Keratinocyte (primary cell): ENCODE measurements around the gene OLFM2. TPM values are rescaled to one million over a fixed set of nuclear protein-coding genes. Genes with fewer than 3 reads are reported as not detected.

ENCODE experiments used
- DNase-seq: peaks from one replicate; pipeline ENCODE4 v3.0.0-alpha.2; 2011; ENCODE audit warnings: low read depth, missing footprints, low spot score
- FAIRE-seq: peaks from 2 replicates; lab custom pipeline; 2011; peaks lifted over from hg19 to GRCh38; lab: Jason Lieb, UNC
- H2AFZ ChIP-seq: 2 replicates; pipeline ENCODE4 v1.6.0; 2012; ENCODE audit warnings: low read length, control low read depth, inconsistent platforms; ENCODE audit not compliant: control insufficient read depth
- H3K27ac ChIP-seq: 2 replicates; pipeline ENCODE4 v1.5.1; 2011; ENCODE audit warnings: low read length; ENCODE audit not compliant: control insufficient read depth, insufficient read depth
- H3K27me3 ChIP-seq: 3 replicates; pipeline ENCODE4 v1.6.0; 2011; ENCODE audit warnings: low read length; ENCODE audit not compliant: control insufficient read depth, insufficient read depth; ENCODE audit errors: extremely low read depth
- H3K36me3 ChIP-seq, 2 experiments: 2 replicates in 1 of 2; 3 replicates in 1 of 2; pipeline ENCODE4 v1.5.1; 2011; ENCODE audit warnings: low read length in 2 of 2, mild to moderate bottlenecking in 1 of 2; ENCODE audit not compliant: control insufficient read depth in 2 of 2, insufficient read depth in 2 of 2; ENCODE audit errors: extremely low read depth in 1 of 2
- H3K4me1 ChIP-seq: 3 replicates; pipeline ENCODE4 v1.5.1; 2011; ENCODE audit warnings: low read length; ENCODE audit not compliant: control insufficient read depth, insufficient read depth; ENCODE audit errors: extremely low read depth
- H3K4me2 ChIP-seq: 3 replicates; pipeline ENCODE4 v1.6.0; 2011; ENCODE audit warnings: low read depth, low read length; ENCODE audit not compliant: control insufficient read depth, insufficient read depth; ENCODE audit errors: extremely low read depth
- H3K4me3 ChIP-seq, 3 experiments: fragments of 200-600 bp in 1 of 3; sonication (generic) in 1 of 3; 2 replicates in 2 of 3; 3 replicates in 1 of 3; pipeline ENCODE4 v1.5.1; 2011 to 2016; ENCODE audit warnings: low read length in 3 of 3, mild to moderate bottlenecking in 3 of 3, control low read depth in 2 of 3, inconsistent platforms in 1 of 3, low read depth in 1 of 3, mixed read lengths in 1 of 3, mixed run types in 1 of 3, moderate library complexity in 1 of 3; ENCODE audit not compliant: control insufficient read depth in 2 of 3, insufficient read depth in 2 of 3; ENCODE audit errors: extremely low read depth in 1 of 3
- H3K79me2 ChIP-seq: 2 replicates; pipeline ENCODE4 v1.6.0; 2012; ENCODE audit warnings: low read length; ENCODE audit not compliant: control insufficient read depth, insufficient read depth
- H3K9ac ChIP-seq: 3 replicates; pipeline ENCODE4 v1.6.0; 2011; ENCODE audit warnings: low read length; ENCODE audit not compliant: control insufficient read depth, insufficient read depth; ENCODE audit errors: extremely low read depth
- H3K9me1 ChIP-seq: 3 replicates; pipeline ENCODE4 v1.6.0; 2011; ENCODE audit warnings: low read length; ENCODE audit not compliant: control insufficient read depth, insufficient read depth; ENCODE audit errors: extremely low read depth
- H3K9me3 ChIP-seq: 2 replicates; pipeline ENCODE4 v1.5.1; 2012; ENCODE audit warnings: low read depth, low read length; ENCODE audit not compliant: control insufficient read depth
- H4K20me1 ChIP-seq: 3 replicates; pipeline ENCODE4 v1.6.0; 2011; ENCODE audit warnings: low read length; ENCODE audit not compliant: control insufficient read depth, insufficient read depth; ENCODE audit errors: extremely low read depth
- EZH2 ChIP-seq: IDR thresholded peaks from one replicate; pipeline ENCODE4 v1.6.1; 2012; ENCODE audit warnings: inconsistent platforms, mild to moderate bottlenecking, low read length, moderate library complexity
- dilution Hi-C: fragments of 300-500 bp; cut with MboI; formaldehyde crosslinking; loops from one replicate; pipeline ENCODE4 v1.7.0; 2020; ENCODE audit warnings: low sequenced_read_pairs; ENCODE audit not compliant: extremely low pct_ligation_motif_present
- polyA plus RNA-seq, 5 experiments: library from polyadenylated mRNA; depleted of rRNA in 3 of 5; stranded (reverse) in 3 of 5; stranded (forward) in 1 of 5; unstranded in 1 of 5; fragments of >200 nt; gene quantifications; 1 replicate in 1 of 5; 2 replicates in 3 of 5; 3 replicates in 1 of 5; pipeline versions ENCODE4 v1.2.1 to v1.2.3, GENCODE V29; 2011 to 2012; ENCODE audit warnings: missing spikeins in 2 of 5, low read depth in 1 of 5, low replicate concordance in 1 of 5
- TF ChIP-seq, protein P1 (sequence below), 3 experiments: IDR thresholded peaks in 1 of 3; conservative IDR thresholded peaks in 1 of 3; optimal IDR thresholded peaks in 1 of 3; 2 replicates in 2 of 3; 3 replicates in 1 of 3; pipeline versions ENCODE3 to v1.5.1; 2011; ENCODE audit warnings: low read length in 3 of 3, mild to moderate bottlenecking in 3 of 3, moderate library complexity in 2 of 3, control low read depth in 1 of 3, inconsistent platforms in 1 of 3; ENCODE audit not compliant: insufficient read depth in 2 of 3; ENCODE audit errors: extremely low read depth in 1 of 3

The OLFM2 gene
- polyA plus RNA-seq, 1 donor (not counting 4 experiments of a cell fraction or from before 2014, with no cell fraction given), result 5.3 TPM

DNA sequence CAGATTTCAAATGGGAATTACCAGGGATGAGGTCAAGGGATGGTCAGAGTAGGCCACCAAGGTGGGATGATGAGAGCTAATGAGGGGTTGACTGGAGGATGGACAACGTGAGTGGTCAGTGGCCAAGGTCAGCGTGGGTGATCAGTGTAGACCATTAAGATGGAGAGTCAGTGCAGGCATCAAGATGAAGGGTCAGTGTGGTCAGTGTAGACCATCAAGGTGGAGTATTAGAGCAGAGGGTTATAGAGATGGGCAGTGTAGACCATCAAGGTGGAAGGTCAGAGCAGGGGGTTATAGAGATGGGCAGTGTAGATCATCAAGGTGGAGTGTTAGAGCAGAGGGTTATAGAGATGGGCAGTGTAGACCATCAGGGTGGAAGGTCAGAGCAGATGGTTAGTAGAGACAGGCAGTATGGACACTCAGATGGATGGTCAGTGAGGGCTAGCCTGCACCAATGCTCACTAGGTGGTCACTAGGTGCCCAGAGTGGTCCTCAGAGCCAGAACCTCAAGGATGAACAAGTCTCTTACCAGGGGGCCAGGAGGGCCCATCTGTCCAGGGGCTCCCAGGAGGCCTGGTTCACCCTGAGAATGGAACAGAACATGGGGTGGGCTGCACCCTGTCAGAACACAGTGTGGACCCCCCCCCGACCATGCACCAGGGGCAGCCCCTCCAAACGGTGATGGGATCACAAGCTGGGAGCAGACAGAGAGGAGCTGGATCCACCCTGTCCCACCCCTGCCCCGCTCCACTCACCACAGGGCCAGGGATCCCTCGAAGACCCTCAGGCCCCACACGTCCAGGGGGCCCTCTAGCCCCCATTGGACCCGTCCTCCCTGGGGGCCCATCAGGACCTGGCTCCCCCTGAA lies 32.7 kb upstream of the OLFM2 start:
- Histone ChIP-seq H2AFZ (no peak overlapping the region), H3K9ac (no peak overlapping the region), H3K79me2 (no peaks in the 10 kb centered on the region), H3K36me3 (no peaks in the 10 kb centered on the region), H3K4me2 (no peak overlapping the region), H3K4me3 (no peak overlapping the region), H3K4me1 (no peaks in the 10 kb centered on the region), H3K27ac (no peak overlapping the region), H3K9me1 (no peaks in the 10 kb centered on the region), H4K20me1 (no peaks in the 10 kb centered on the region), H3K27me3 (no peaks in the 10 kb centered on the region), H3K9me3 (no peaks in the 10 kb centered on the region)
- dilution Hi-C loops, result no loop called here
- FAIRE-seq, result no peak
- no peak for DNase-seq
- TF ChIP-seq, protein P1, sequence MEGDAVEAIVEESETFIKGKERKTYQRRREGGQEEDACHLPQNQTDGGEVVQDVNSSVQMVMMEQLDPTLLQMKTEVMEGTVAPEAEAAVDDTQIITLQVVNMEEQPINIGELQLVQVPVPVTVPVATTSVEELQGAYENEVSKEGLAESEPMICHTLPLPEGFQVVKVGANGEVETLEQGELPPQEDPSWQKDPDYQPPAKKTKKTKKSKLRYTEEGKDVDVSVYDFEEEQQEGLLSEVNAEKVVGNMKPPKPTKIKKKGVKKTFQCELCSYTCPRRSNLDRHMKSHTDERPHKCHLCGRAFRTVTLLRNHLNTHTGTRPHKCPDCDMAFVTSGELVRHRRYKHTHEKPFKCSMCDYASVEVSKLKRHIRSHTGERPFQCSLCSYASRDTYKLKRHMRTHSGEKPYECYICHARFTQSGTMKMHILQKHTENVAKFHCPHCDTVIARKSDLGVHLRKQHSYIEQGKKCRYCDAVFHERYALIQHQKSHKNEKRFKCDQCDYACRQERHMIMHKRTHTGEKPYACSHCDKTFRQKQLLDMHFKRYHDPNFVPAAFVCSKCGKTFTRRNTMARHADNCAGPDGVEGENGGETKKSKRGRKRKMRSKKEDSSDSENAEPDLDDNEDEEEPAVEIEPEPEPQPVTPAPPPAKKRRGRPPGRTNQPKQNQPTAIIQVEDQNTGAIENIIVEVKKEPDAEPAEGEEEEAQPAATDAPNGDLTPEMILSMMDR (optimal IDR thresholded peaks at IDR 0.05 in 1 of 3, IDR thresholded peaks at IDR 0.05 in 1 of 3, conservative IDR thresholded peaks at IDR 0.05 in 1 of 3; ENCODE audit: extremely low read depth in 1 of 3, insufficient read depth in 2 of 3, low read length in 3 of 3), result no peak
- TF ChIP-seq EZH2, result no peak

DNA sequence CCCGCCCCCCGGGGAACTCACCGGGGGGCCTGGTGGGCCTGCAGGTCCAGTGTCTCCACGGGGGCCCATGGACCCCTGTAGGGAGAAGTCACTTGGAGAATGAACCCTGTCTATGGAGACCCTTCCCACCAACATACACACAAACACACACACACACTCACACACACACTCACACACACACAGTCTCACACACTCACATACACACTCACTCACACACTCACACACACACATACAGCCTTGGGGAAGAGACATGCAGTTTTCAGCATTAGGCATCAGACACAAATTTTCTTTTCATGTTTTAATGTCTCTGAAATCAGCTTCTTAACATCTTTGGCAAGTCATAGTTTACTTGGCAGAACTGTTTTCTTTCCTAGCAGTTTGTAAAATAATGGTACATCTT lies 31.0 kb upstream of the OLFM2 start:
- Histone ChIP-seq H3K9me3 (no peaks in the 10 kb centered on the region), H3K9me1 (no peaks in the 10 kb centered on the region), H3K79me2 (no peaks in the 10 kb centered on the region), H3K27me3 (no peaks in the 10 kb centered on the region), H3K9ac (no peak overlapping the region), H3K27ac (no peak overlapping the region), H4K20me1 (no peaks in the 10 kb centered on the region), H3K36me3 (no peaks in the 10 kb centered on the region), H2AFZ (no peak overlapping the region), H3K4me3 (no peak overlapping the region), H3K4me1 (no peaks in the 10 kb centered on the region), H3K4me2 (no peak overlapping the region)
- TF ChIP-seq, protein P1 (optimal IDR thresholded peaks at IDR 0.05 in 1 of 3, IDR thresholded peaks at IDR 0.05 in 1 of 3, conservative IDR thresholded peaks at IDR 0.05 in 1 of 3; ENCODE audit: extremely low read depth in 1 of 3, insufficient read depth in 2 of 3, low read length in 3 of 3), result no peak
- no peak for TF ChIP-seq EZH2
- dilution Hi-C loops, result no loop called here
- DNase-seq (no peak), FAIRE-seq (no peak)
